ENCODE data around the gene PPOX.

PPOX gene

GRCh38 chr1:161153176-161153575 is 13.1 kb upstream of the PPOX start:
- DNase-seq (ENCODE audit: low read depth in 2 of 2) = no peak

DNA sequence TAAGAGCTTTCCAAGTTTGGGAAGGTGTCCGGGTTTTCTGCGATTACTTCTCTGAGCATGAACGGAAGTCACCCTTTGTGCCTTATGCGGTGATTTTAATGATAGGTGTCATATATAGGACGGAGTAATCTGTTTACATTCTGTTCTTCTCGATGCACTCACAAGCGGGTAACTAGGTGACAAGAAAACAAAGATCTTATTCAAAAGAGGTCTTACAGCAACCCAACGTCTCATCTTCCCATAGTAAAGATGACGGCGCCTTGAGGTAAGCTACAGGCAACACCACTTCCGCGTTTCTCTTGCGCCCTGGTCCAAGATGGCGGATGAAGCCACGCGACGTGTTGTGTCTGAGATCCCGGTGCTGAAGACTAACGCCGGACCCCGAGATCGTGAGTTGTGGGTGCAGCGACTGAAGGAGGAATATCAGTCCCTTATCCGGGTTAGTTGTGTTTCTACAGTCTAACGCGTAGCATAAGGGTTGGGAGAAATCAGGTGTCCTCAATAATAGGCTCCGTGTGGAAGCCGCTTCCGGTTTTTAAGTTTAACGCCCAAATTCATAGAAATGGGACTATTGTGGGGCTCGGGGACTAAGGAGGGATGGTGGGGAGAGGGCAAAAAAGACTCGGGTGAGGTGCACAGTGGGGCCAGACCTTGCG is 12.4 kb upstream of the PPOX start, which contains the start of gene UFC1:
UFC1 (plus strand) TSS at position 297 of the 656 bp plus-strand sequence; CDS start at position 317, 20 bp downstream.
- DNase-seq (ENCODE audit: low read depth in 2 of 2) = peak in 1 of 2 donors; percentile 58

GRCh38 chr1:161157867-161158266 is 8.4 kb upstream of the PPOX start:
- no peak for DNase-seq (ENCODE audit: low read depth in 2 of 2)

GRCh38 chr1:161158316-161159010 is 7.8 kb upstream of the PPOX start:
- DNase-seq (ENCODE audit: low read depth in 2 of 2) = no peak

- DNase-seq (ENCODE audit: low read depth in 2 of 2) = peak; percentile 82 to 85
Measured at GRCh38 chr1:161159087-161159912, 6.9 kb upstream of the PPOX start, which contains the start of gene USP21. Gene USP21, plus strand, starts transcription at chr1:161159500. Its CDS starts 1,141 bp downstream, at chr1:161160641.

DNA sequence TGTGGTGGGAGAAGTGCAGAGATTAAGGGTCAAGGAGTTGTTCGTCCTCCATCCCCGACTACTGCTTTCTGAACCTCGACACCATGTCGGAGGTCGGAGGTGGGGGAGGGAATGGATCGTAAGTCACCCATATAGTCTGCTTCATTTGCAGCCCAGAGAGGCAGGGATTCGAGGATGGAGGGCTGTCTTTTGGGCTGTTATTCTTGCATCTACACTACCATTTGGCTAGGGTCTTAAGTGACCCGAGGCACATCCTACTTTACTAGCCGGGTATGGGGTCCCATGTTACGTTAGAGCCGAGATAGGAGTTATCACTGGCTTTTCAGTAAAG is 6.3 kb upstream of the PPOX start:
- DNase-seq (ENCODE audit: low read depth in 2 of 2) = no peak

DNA sequence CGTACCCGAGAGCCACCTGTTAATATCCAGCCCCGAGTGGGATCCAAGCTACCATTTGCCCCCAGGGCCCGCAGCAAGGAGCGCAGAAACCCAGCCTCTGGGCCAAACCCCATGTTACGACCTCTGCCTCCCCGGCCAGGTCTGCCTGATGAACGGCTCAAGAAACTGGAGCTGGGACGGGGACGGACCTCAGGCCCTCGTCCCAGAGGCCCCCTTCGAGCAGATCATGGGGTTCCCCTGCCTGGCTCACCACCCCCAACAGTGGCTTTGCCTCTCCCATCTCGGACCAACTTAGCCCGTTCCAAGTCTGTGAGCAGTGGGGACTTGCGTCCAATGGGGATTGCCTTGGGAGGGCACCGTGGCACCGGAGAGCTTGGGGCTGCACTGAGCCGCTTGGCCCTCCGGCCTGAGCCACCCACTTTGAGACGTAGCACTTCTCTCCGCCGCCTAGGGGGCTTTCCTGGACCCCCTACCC is 5.5 kb upstream of the PPOX start:
- no peak for DNase-seq (ENCODE audit: low read depth in 2 of 2)

DNA sequence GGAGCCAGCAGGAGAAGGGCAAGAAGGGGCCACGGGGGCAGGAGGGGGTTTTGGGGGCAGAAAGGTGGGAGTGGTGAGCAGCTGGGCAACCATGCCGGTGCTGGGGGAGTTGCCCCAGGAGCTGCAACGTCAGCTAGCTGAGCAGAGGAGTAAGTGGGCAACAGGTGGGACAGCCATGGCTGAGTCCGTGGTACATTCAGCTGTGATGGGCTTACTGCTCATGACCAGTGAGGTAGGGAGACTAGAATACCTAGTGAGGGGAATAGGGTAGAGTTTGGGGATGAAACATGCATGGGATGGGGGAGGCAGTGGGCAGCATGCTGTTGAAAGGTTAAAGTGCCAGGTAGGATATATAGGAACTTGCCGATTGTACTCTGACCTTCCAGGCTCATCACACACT is 4.6 kb upstream of the PPOX start:
- no peak for DNase-seq (ENCODE audit: low read depth in 2 of 2)

- DNase-seq (ENCODE audit: low read depth in 2 of 2) = no peak
Measured at GRCh38 chr1:161162052-161162451, 4.2 kb upstream of the PPOX start.

DNA sequence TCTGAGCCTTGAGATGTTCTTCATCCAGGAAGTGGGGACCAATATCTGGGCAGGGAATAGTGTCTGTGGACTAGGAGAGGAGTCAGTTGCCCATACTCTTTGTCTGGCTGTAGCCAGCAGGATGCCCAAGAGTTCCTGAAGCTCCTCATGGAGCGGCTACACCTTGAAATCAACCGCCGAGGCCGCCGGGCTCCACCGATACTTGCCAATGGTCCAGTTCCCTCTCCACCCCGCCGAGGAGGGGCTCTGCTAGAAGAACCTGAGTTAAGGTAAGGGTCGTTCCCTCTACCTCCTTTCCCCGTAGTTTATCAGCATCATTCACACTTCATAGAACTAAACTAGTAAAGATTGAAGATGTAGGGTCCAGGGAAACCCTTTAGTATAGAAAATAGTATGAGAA is 3.4 kb upstream of the PPOX start:
- no peak for DNase-seq (ENCODE audit: low read depth in 2 of 2)

DNA sequence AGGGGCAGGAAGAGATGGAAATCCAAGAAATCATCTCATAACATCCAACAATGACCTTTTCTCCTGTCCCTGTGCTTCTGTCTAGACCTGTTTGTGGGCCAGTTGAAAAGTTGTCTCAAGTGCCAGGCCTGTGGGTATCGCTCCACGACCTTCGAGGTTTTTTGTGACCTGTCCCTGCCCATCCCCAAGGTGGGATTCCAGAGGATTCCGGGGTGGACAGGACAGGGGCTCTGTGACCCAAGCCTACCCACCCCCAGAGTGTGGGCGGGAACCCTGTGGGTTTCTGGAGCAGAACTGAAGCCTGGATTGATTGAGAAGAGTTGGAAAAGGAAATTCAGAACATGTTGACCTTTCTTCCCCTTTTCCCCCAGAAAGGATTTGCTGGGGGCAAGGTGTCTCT is 2.4 kb upstream of the PPOX start:
- DNase-seq (ENCODE audit: low read depth in 2 of 2) = no peak

DNA sequence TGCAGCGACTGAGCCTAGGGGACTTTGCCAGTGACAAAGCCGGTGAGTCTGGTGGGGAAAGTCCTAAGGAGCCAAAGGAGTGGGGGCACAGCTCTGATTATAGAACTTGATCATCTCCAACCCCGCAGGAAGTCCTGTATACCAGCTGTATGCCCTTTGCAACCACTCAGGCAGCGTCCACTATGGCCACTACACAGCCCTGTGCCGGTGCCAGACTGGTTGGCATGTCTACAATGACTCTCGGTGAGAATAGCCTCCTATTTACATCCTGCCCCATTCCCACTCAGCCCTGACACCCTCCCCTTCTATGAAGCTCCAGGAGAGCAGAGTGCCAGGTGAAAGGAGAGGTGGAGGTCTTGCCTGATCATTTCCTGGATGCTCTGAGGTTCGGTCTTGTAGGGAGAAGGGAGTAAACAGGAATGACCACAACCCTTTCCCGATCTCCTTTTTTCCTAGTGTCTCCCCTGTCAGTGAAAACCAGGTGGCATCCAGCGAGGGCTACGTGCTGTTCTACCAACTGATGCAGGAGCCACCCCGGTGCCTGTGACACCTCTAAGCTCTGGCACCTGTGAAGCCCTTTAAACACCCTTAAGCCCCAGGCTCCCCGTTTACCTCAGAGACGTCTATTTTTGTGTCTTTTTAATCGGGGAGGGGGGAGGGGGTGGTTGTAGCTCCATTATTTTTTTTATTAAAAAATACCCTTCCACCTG is 1.2 kb upstream of the PPOX start:
- no peak for DNase-seq (ENCODE audit: low read depth in 2 of 2)

DNA sequence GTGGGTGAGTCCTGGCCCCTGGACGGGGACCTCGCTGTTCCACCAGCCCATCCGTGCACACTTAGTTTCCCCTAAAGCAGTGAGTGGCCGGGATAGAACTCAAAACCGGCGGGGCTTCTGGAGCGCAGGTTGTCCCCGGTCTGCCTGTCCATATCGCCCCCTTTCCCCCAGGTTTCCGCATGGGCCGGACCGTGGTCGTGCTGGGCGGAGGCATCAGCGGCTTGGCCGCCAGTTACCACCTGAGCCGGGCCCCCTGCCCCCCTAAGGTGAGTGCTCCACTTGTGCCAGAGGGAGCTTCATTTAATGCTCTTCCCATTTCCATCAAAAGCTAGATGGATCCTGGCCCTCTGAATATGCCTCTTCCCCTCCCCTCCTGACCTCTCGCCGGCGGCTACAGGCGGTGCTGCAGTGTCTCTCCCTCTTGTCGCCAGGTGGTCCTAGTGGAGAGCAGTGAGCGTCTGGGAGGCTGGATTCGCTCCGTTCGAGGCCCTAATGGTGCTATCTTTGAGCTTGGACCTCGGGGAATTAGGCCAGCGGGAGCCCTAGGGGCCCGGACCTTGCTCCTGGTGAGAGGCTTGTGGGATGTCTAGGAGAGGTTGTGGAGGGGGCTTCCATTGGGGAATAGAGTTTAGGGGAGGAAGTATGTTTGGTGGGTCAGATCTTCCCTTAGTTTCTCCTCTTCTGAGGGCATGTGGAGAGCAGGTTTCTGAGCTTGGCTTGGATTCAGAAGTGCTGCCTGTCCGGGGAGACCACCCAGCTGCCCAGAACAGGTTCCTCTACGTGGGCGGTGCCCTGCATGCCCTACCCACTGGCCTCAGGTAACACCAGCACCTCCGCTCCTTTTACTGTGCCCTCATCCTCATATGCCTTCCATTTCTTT is 683 bp downstream of the PPOX start:
- DNase-seq (ENCODE audit: low read depth in 2 of 2) = no peak

DNA sequence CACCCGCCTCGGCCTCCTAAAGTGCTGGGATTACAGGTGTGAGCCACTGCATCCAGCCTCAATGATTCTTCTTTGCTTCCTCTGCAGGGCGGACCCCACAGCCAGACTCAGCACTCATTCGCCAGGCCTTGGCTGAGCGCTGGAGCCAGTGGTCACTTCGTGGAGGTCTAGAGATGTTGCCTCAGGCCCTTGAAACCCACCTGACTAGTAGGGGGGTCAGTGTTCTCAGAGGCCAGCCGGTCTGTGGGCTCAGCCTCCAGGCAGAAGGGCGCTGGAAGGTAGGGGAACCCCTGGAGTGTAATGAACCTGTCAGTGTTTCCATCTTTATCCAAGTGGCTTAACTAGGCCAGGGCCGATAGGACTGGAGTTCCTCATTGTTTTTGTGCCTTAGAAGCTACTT is 2.7 kb downstream of the PPOX start:
- no peak for DNase-seq (ENCODE audit: low read depth in 2 of 2)

DNA sequence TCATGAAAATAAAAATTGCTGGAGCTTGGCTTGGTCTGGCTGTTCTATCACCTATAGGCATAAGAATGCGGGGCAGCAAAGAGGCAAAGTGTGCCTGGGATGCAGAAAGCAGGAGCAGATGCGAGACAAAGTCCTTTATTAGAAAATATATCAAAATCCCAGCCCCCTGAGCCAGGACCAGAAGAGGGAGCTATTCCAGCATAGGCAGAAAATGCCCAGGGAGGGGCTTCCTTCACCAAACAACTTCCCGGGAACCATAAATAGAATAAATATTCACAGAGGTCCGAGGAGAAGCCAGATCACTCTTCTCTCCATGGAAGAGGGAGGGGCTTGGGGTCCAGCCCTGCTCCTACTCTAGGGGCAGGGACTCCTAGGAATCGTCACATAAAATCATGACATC is 5.0 kb downstream of the PPOX start:
- DNase-seq (ENCODE audit: low read depth in 2 of 2) = no peak

- no peak for DNase-seq (ENCODE audit: low read depth in 2 of 2)
Measured at GRCh38 chr1:161171696-161172095, 5.5 kb downstream of the PPOX start.

DNA sequence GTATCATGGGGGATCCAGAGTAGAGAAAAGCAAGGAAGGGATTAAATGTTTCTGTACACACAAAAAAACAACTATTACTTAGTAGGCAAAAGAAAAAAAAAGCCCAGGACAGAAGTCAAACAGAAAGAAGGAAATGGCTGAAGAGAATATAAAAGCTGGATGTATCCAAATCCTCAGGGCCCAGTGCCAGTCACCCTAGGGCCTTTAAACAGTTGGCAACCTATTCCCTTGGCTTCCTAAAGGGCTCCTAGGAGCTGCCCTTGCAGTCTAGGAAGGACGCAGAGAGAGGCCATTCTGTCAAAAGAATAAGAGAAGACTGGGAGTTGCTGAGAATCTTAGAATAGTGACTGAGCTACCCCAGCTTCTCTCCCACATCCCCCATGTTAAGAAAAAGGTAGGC is 6.1 kb downstream of the PPOX start:
- DNase-seq (ENCODE audit: low read depth in 2 of 2) = no peak

- DNase-seq (ENCODE audit: low read depth in 2 of 2) = no peak
Measured at GRCh38 chr1:161172776-161173376, 6.7 kb downstream of the PPOX start.

DNA sequence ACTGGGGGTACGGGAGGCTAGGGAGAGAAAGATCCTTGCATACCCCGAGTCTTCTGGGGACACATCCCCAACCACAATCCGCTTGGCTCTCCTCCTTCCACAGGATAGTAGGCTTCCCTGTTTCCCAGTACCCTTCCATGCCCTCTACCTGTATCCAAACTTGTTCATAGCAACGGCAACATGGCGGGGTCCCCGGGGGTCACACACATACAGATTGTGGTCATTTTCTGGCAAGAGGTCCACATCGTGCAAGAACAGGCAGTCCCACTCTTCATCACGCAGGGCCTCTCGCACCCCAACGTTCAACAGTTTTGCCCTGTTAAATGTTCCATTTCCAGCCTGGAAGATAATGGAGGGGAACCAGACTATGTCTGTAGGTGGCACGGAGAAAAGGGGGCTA is 7.5 kb downstream of the PPOX start:
- DNase-seq (ENCODE audit: low read depth in 2 of 2) = no peak

- DNase-seq (ENCODE audit: low read depth in 2 of 2) = no peak
Measured at GRCh38 chr1:161174911-161175310, 8.7 kb downstream of the PPOX start.
